Caco-2 (cell line): ENCODE measurements around the gene MAST4. TPM values are rescaled to one million over a fixed set of nuclear protein-coding genes. Genes with fewer than 3 reads are reported as not detected.

ENCODE experiments used
- BruUV-seq: library from RNA; stranded (reverse); fragments of 400-500 nt; replicated peaks from 2 replicates; lab custom pipeline; 2021; lab: Mats Ljungman, UMichigan
- CTCF ChIA-PET: fragments of 300-600 bp; sonication (Branson Sonifier 250); formaldehyde crosslinking; loops from one replicate; lab custom pipeline; 2022; ENCODE audit warnings: antibody characterized with exemption; lab: Charles Lee
- POLR2A ChIA-PET: fragments of 300-600 bp; sonication (Branson Sonifier 250); formaldehyde crosslinking; loops from one replicate; lab custom pipeline; 2022; ENCODE audit warnings: antibody characterized with exemption; lab: Charles Lee
- DNase-seq, 2 experiments: peaks; one replicate each; pipeline versions ENCODE4 v3.0.0 to v3.0.0-alpha.2; 2020 to 2022
- H3K27me3 ChIP-seq: replicated peaks from 2 replicates; pipeline ENCODE4 v1.6.0; 2011; ENCODE audit warnings: low read length; ENCODE audit not compliant: control insufficient read depth, insufficient read depth
- H3K36me3 ChIP-seq: 2 replicates; pipeline ENCODE4 v1.5.1; 2011; ENCODE audit warnings: low read length; ENCODE audit not compliant: control insufficient read depth, insufficient read depth
- H3K4me1 ChIP-seq: fragments of 250-450 bp; sonication (Bioruptor Pico); 2 replicates; pipeline ENCODE4 v1.5.1; 2020; ENCODE audit warnings: mild to moderate bottlenecking
- H3K4me3 ChIP-seq: 2 replicates; pipeline ENCODE4 v1.5.1; 2011; ENCODE audit warnings: low read depth, mild to moderate bottlenecking, control low read depth, low read length
- H3K9me3 ChIP-seq: fragments of 250-450 bp; sonication (Bioruptor Pico); 2 replicates; pipeline ENCODE4 v1.5.1; 2020; ENCODE audit warnings: mild to moderate bottlenecking, moderate library complexity
- H3K27ac Mint-ChIP-seq: one replicate; pipeline ENCODE4 v1.8.0; 2022; ENCODE audit warnings: mixed read lengths; ENCODE audit not compliant: unreplicated experiment
- H3K27me3 Mint-ChIP-seq: one replicate; pipeline ENCODE4 v1.8.0; 2022; ENCODE audit warnings: mixed read lengths; ENCODE audit not compliant: insufficient read depth, unreplicated experiment
- H3K36me3 Mint-ChIP-seq: one replicate; pipeline ENCODE4 v1.8.0; 2022; ENCODE audit warnings: mild to moderate bottlenecking, mixed read lengths; ENCODE audit not compliant: insufficient read depth, unreplicated experiment
- H3K4me1 Mint-ChIP-seq: one replicate; pipeline ENCODE4 v1.8.0; 2022; ENCODE audit warnings: low read depth, mixed read lengths; ENCODE audit not compliant: unreplicated experiment
- H3K4me3 Mint-ChIP-seq: one replicate; pipeline ENCODE4 v1.8.0; 2022; ENCODE audit warnings: mild to moderate bottlenecking, moderate library complexity, mixed read lengths; ENCODE audit not compliant: unreplicated experiment
- H3K9me3 Mint-ChIP-seq: one replicate; pipeline ENCODE4 v1.8.0; 2022; ENCODE audit warnings: mixed read lengths; ENCODE audit not compliant: unreplicated experiment
- CTCF ChIP-seq, 2 experiments: fragments of 200-600 bp in 1 of 2; IDR thresholded peaks; 1 replicate in 1 of 2; 2 replicates in 1 of 2; pipeline versions ENCODE4 v1.5.1 to v1.8.0; 2011 to 2022; ENCODE audit warnings: antibody characterized with exemption in 1 of 2, control low read depth in 1 of 2, inconsistent platforms in 1 of 2, low read depth in 1 of 2, low read length in 1 of 2, mild to moderate bottlenecking in 1 of 2, moderate library complexity in 1 of 2; ENCODE audit not compliant: insufficient read depth in 1 of 2, severe bottlenecking in 1 of 2, unreplicated experiment in 1 of 2
- intact Hi-C: fragments of 100-400 bp; cut with micrococcal nuclease; formaldehyde crosslinking; loops from one replicate; pipeline ENCODE4 v1.10.0; 2022; ENCODE audit not compliant: unreplicated experiment
- total RNA-seq: library from RNA; stranded (reverse); gene quantifications from 2 replicates; pipeline ENCODE4 v1.2.3, GENCODE V29; 2022

The MAST4 gene
- total RNA-seq, 1 experiment from 2014 or later = 17.8 TPM

- H3K9me3 Mint-ChIP-seq = peaks cover 10% of the 10 kb centered on the region
- H3K4me1 ChIP-seq = no peaks in the 10 kb centered on the region
- H3K27ac Mint-ChIP-seq = no peak overlapping the region
- CTCF ChIA-PET = no interaction called here
- no peaks in the 10 kb centered on the region for H3K36me3 Mint-ChIP-seq
- peaks cover 12% of the 10 kb centered on the region for H3K27me3 Mint-ChIP-seq
- H3K4me3 Mint-ChIP-seq = no peak overlapping the region
- POLR2A ChIA-PET = no interaction called here
- H3K9me3 ChIP-seq = no peaks in the 10 kb centered on the region
- DNase-seq = no peak
- intact Hi-C loops = no loop called here
- H3K36me3 ChIP-seq = no peaks in the 10 kb centered on the region
- no peaks in the 10 kb centered on the region for H3K4me1 Mint-ChIP-seq
- TF ChIP-seq CTCF (IDR thresholded peaks at IDR 0.05; ENCODE audit: insufficient read depth in 1 of 2, low read depth in 1 of 2, low read length in 1 of 2, severe bottlenecking in 1 of 2, unreplicated experiment in 1 of 2) = no peak
- BruUV-seq = no TSS peak
- H3K4me3 ChIP-seq = no peak overlapping the region
- no peaks in the 10 kb centered on the region for H3K27me3 ChIP-seq
Observed at GRCh38 chr5:66621736-66622135, 25.5 kb downstream of the MAST4 start.

GRCh38 chr5:66628561-66628960, 32.4 kb downstream of the MAST4 start:
- BruUV-seq = no TSS peak
- no peak for DNase-seq
- Mint-ChIP-seq H3K4me1 (no peaks in the 10 kb centered on the region), H3K36me3 (no peaks in the 10 kb centered on the region), H3K27ac (no peak overlapping the region), H3K27me3 (peaks cover 9% of the 10 kb centered on the region), H3K4me3 (no peak overlapping the region), H3K9me3 (no peaks in the 10 kb centered on the region)
- H3K27me3 ChIP-seq = no peaks in the 10 kb centered on the region
- H3K9me3 ChIP-seq = no peaks in the 10 kb centered on the region
- H3K4me1 ChIP-seq = no peaks in the 10 kb centered on the region
- no peak overlapping the region for H3K4me3 ChIP-seq
- intact Hi-C loops = no loop called here
- H3K36me3 ChIP-seq = no peaks in the 10 kb centered on the region
- ChIA-PET POLR2A (no interaction called here), CTCF (no interaction called here)
- no peak for TF ChIP-seq CTCF (IDR thresholded peaks at IDR 0.05; ENCODE audit: insufficient read depth in 1 of 2, low read depth in 1 of 2, low read length in 1 of 2, severe bottlenecking in 1 of 2, unreplicated experiment in 1 of 2)

GRCh38 chr5:66629446-66629845, 33.3 kb downstream of the MAST4 start:
- CTCF ChIA-PET = no interaction called here
- POLR2A ChIA-PET = no interaction called here

More at GRCh38 chr5:66629446-66629845, 33.3 kb downstream of the MAST4 start:
- no peaks in the 10 kb centered on the region for H3K9me3 ChIP-seq
- TF ChIP-seq CTCF (IDR thresholded peaks at IDR 0.05; ENCODE audit: insufficient read depth in 1 of 2, low read depth in 1 of 2, low read length in 1 of 2, severe bottlenecking in 1 of 2, unreplicated experiment in 1 of 2) = no peak
- H3K4me1 ChIP-seq = no peaks in the 10 kb centered on the region
- no TSS peak for BruUV-seq
- H3K27me3 ChIP-seq = no peaks in the 10 kb centered on the region
- intact Hi-C loops = no loop called here
- no peaks in the 10 kb centered on the region for H3K36me3 ChIP-seq
- Mint-ChIP-seq H3K4me3 (no peak overlapping the region), H3K27me3 (peaks cover 11% of the 10 kb centered on the region), H3K27ac (no peak overlapping the region), H3K9me3 (no peaks in the 10 kb centered on the region), H3K4me1 (no peaks in the 10 kb centered on the region), H3K36me3 (no peaks in the 10 kb centered on the region)
- H3K4me3 ChIP-seq = no peak overlapping the region
- DNase-seq = no peak
